HL-60 (cell line): Measurements from ENCODE around the gene GSTO2.

ENCODE experiments used
- GABPA ChIP-seq: IDR thresholded peaks from 2 replicates; pipeline ENCODE4 v1.6.1; 2012; ENCODE audit warnings: low read depth
- TF ChIP-seq, protein P1 (sequence below): IDR thresholded peaks from one replicate; pipeline ENCODE4 v1.5.1; 2011; ENCODE audit warnings: low read length, control low read depth, inconsistent platforms; ENCODE audit not compliant: insufficient read depth
- TF ChIP-seq, protein P2 (sequence below): IDR thresholded peaks from 2 replicates; pipeline ENCODE4 v1.6.1; 2012; ENCODE audit warnings: low read depth; ENCODE audit not compliant: insufficient replicate concordance

DNA sequence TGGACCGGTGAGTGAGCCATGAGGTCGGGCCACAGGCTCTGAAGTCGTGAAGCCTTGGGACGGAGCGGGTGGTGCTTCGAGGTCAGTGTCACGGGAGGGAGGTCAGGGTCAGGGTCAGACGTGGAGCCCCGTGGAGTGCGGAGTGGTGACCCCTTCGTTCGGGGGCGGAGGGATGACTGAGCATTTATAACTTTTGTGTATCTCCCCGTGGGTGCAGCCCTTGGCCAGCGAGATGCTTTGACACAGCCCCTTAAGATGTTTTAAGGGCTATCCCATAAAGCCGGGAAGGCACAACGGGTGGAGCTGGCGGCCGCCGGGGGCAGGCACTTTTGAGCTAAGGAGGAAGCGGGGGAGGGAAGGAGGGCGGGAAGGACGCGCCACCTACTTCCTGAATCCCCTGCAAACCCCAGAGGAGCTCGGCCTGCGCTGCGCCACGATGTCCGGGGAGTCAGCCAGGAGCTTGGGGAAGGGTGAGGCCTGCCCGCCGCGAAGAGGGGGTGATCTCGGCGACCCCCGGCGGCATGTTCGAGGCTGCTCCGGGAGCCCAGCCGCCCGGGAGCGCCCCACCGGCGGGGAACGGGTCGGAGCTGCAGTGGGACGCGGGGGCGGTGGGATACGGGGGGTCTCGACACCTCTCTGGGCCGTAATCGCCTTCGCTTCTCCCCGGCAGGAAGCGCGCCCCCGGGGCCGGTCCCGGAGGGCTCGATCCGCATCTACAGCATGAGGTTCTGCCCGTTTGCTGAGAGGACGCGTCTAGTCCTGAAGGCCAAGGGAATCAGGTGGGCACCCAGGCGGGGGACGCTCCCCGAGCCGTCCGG lies 14.3 kb upstream of the GSTO2 start, which contains the start of gene GSTO1:
- TF ChIP-seq, protein P1, sequence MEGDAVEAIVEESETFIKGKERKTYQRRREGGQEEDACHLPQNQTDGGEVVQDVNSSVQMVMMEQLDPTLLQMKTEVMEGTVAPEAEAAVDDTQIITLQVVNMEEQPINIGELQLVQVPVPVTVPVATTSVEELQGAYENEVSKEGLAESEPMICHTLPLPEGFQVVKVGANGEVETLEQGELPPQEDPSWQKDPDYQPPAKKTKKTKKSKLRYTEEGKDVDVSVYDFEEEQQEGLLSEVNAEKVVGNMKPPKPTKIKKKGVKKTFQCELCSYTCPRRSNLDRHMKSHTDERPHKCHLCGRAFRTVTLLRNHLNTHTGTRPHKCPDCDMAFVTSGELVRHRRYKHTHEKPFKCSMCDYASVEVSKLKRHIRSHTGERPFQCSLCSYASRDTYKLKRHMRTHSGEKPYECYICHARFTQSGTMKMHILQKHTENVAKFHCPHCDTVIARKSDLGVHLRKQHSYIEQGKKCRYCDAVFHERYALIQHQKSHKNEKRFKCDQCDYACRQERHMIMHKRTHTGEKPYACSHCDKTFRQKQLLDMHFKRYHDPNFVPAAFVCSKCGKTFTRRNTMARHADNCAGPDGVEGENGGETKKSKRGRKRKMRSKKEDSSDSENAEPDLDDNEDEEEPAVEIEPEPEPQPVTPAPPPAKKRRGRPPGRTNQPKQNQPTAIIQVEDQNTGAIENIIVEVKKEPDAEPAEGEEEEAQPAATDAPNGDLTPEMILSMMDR = no peak
- TF ChIP-seq, protein P2, sequence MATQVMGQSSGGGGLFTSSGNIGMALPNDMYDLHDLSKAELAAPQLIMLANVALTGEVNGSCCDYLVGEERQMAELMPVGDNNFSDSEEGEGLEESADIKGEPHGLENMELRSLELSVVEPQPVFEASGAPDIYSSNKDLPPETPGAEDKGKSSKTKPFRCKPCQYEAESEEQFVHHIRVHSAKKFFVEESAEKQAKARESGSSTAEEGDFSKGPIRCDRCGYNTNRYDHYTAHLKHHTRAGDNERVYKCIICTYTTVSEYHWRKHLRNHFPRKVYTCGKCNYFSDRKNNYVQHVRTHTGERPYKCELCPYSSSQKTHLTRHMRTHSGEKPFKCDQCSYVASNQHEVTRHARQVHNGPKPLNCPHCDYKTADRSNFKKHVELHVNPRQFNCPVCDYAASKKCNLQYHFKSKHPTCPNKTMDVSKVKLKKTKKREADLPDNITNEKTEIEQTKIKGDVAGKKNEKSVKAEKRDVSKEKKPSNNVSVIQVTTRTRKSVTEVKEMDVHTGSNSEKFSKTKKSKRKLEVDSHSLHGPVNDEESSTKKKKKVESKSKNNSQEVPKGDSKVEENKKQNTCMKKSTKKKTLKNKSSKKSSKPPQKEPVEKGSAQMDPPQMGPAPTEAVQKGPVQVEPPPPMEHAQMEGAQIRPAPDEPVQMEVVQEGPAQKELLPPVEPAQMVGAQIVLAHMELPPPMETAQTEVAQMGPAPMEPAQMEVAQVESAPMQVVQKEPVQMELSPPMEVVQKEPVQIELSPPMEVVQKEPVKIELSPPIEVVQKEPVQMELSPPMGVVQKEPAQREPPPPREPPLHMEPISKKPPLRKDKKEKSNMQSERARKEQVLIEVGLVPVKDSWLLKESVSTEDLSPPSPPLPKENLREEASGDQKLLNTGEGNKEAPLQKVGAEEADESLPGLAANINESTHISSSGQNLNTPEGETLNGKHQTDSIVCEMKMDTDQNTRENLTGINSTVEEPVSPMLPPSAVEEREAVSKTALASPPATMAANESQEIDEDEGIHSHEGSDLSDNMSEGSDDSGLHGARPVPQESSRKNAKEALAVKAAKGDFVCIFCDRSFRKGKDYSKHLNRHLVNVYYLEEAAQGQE = no peak
- TF ChIP-seq GABPA = no peak
